IPS DF 6.9 (cell line): ENCODE results near the gene MSI1.
A peak's percentile ranks its signal among the peaks of the same experiment; 100 is the strongest.

Source experiments
- DNase-seq: peaks from one replicate; pipeline ENCODE4 v3.0.0-alpha.2; 2013; ENCODE audit warnings: low read depth, low spot score
- H3K27ac ChIP-seq: one replicate; pipeline ENCODE4 v1.5.1; 2013; ENCODE audit warnings: low read length, control low read depth
- H3K27me3 ChIP-seq: 2 replicates; pipeline ENCODE4 v1.6.1; 2013; ENCODE audit warnings: mild to moderate bottlenecking, low read length; ENCODE audit not compliant: control insufficient read depth, insufficient read depth
- H3K36me3 ChIP-seq: 2 replicates; pipeline ENCODE4 v1.6.1; 2013; ENCODE audit warnings: low read length; ENCODE audit not compliant: control insufficient read depth, insufficient read depth
- H3K4me1 ChIP-seq: 2 replicates; pipeline ENCODE4 v1.6.1; 2013; ENCODE audit warnings: low read length; ENCODE audit not compliant: control insufficient read depth, insufficient read depth
- H3K4me3 ChIP-seq: 2 replicates; pipeline ENCODE4 v1.5.1; 2013; ENCODE audit warnings: mild to moderate bottlenecking, low read length
- H3K9me3 ChIP-seq: 2 replicates; pipeline ENCODE4 v1.6.1; 2013; ENCODE audit warnings: low read length, inconsistent platforms; ENCODE audit not compliant: control insufficient read depth, insufficient read depth
- WGBS: extraction: QIAGEN DNeasy Blood & Tissue Kit; methylation state at CpG from one replicate; pipeline ENCODE4 v1.1.7; 2013; ENCODE audit warnings: mixed read lengths, missing lambda C conversion rate; ENCODE audit not compliant: insufficient read length, insufficient coverage; 5-methylcytosine and 5-hydroxymethylcytosine counted together

Gene MSI1

GRCh38 chr12:120368789-120369602 lies at the start of gene MSI1:
Gene MSI1 (minus strand): TSS chr12:120369164. CDS start chr12:120369091, 73 bp downstream.
- Histone ChIP-seq H3K9me3 (no peaks in the 10 kb centered on the region), H3K36me3 (no peaks in the 10 kb centered on the region), H3K4me3 (peak within 1 kb of the TSS; percentile 64), H3K27me3 (peaks cover 6% of the 10 kb centered on the region; the same call in 1 of the 2 replicates), H3K27ac (no peak within 1 kb of the TSS), H3K4me1 (peaks cover 5% of the 10 kb centered on the region; the same call in 1 of the 2 replicates)
- no CpG with 5 or more reads among the region's 119 CpGs for WGBS
- no peak for DNase-seq

- no peak for DNase-seq
- Histone ChIP-seq H3K4me1 (no peaks in the 10 kb centered on the region), H3K36me3 (no peaks in the 10 kb centered on the region), H3K9me3 (no peaks in the 10 kb centered on the region), H3K27me3 (no peaks in the 10 kb centered on the region), H3K4me3 (no peak overlapping the region), H3K27ac (no peak overlapping the region)
- WGBS, result no CpG with 5 or more reads among the region's 4 CpGs
These were observed 49.1 kb upstream of the MSI1 start for GRCh38 chr12:120417917-120418580.

GRCh38 chr12:120416490-120417216 lies 47.7 kb upstream of the MSI1 start:
- no peaks in the 10 kb centered on the region for H3K27me3 ChIP-seq
- H3K36me3 ChIP-seq, result no peaks in the 10 kb centered on the region
- no CpG with 5 or more reads among the region's 7 CpGs for WGBS
- no peak for DNase-seq
- no peak overlapping the region for H3K4me3 ChIP-seq
- no peak overlapping the region for H3K27ac ChIP-seq
- no peaks in the 10 kb centered on the region for H3K9me3 ChIP-seq
- H3K4me1 ChIP-seq, result no peaks in the 10 kb centered on the region

- Histone ChIP-seq H3K4me1 (no peaks in the 10 kb centered on the region), H3K27ac (no peak overlapping the region), H3K4me3 (no peak overlapping the region), H3K27me3 (no peaks in the 10 kb centered on the region), H3K36me3 (no peaks in the 10 kb centered on the region), H3K9me3 (no peaks in the 10 kb centered on the region)
- WGBS, result no CpG with 5 or more reads among the region's 13 CpGs
- DNase-seq, result no peak
These were observed 45.1 kb upstream of the MSI1 start for GRCh38 chr12:120413901-120414695.

- Histone ChIP-seq H3K27me3 (no peaks in the 10 kb centered on the region), H3K4me3 (no peak overlapping the region), H3K9me3 (no peaks in the 10 kb centered on the region), H3K4me1 (no peaks in the 10 kb centered on the region), H3K36me3 (no peaks in the 10 kb centered on the region), H3K27ac (no peak overlapping the region)
- no CpG with 5 or more reads among the region's 7 CpGs for WGBS
- no peak for DNase-seq
These were observed 43.5 kb upstream of the MSI1 start for GRCh38 chr12:120412421-120412820.

GRCh38 chr12:120408771-120409170 lies 39.8 kb upstream of the MSI1 start:
- H3K27me3 ChIP-seq, result no peaks in the 10 kb centered on the region
- H3K36me3 ChIP-seq, result no peaks in the 10 kb centered on the region
- DNase-seq, result no peak
- no peaks in the 10 kb centered on the region for H3K4me1 ChIP-seq
- H3K4me3 ChIP-seq, result no peak overlapping the region
- no CpG with 5 or more reads among the region's 11 CpGs for WGBS
- H3K27ac ChIP-seq, result no peak overlapping the region
- H3K9me3 ChIP-seq, result no peaks in the 10 kb centered on the region

- no CpG with 5 or more reads among the region's 3 CpGs for WGBS
- no peak overlapping the region for H3K4me3 ChIP-seq
- H3K9me3 ChIP-seq, result no peaks in the 10 kb centered on the region
- peaks cover 2% of the 10 kb centered on the region; the same call in 1 of the 2 replicates for H3K4me1 ChIP-seq
- H3K27ac ChIP-seq, result no peak overlapping the region
- H3K36me3 ChIP-seq, result no peaks in the 10 kb centered on the region
- no peak for DNase-seq
- H3K27me3 ChIP-seq, result no peaks in the 10 kb centered on the region
These were observed 37.6 kb upstream of the MSI1 start for GRCh38 chr12:120406553-120406952.

- H3K27ac ChIP-seq, result no peak overlapping the region
- peaks cover 2% of the 10 kb centered on the region; the same call in 1 of the 2 replicates for H3K4me1 ChIP-seq
- no CpG with 5 or more reads among the region's 3 CpGs for WGBS
- no peaks in the 10 kb centered on the region for H3K36me3 ChIP-seq
- no peaks in the 10 kb centered on the region for H3K9me3 ChIP-seq
- no peak for DNase-seq
- H3K4me3 ChIP-seq, result no peak overlapping the region
- no peaks in the 10 kb centered on the region for H3K27me3 ChIP-seq
These were observed 37.1 kb upstream of the MSI1 start for GRCh38 chr12:120406069-120406468.

- Histone ChIP-seq H3K36me3 (no peaks in the 10 kb centered on the region), H3K27me3 (no peaks in the 10 kb centered on the region), H3K4me3 (no peak overlapping the region), H3K9me3 (no peaks in the 10 kb centered on the region), H3K4me1 (peaks cover 2% of the 10 kb centered on the region; the same call in 1 of the 2 replicates), H3K27ac (no peak overlapping the region)
- no peak for DNase-seq
- WGBS, result no CpG with 5 or more reads among the region's 1 CpG
These were observed 35.3 kb upstream of the MSI1 start for GRCh38 chr12:120404271-120404670.

- DNase-seq, result no peak
- H3K27ac ChIP-seq, result no peak overlapping the region
- H3K9me3 ChIP-seq, result no peaks in the 10 kb centered on the region
- H3K4me1 ChIP-seq, result peaks cover 2% of the 10 kb centered on the region; the same call in 1 of the 2 replicates
- H3K27me3 ChIP-seq, result no peaks in the 10 kb centered on the region
- no CpG with 5 or more reads among the region's 3 CpGs for WGBS
- H3K36me3 ChIP-seq, result no peaks in the 10 kb centered on the region
- H3K4me3 ChIP-seq, result no peak overlapping the region
These were observed 34.9 kb upstream of the MSI1 start for GRCh38 chr12:120403869-120404268.
